Embryonic facial prominence (tissue), 1 donor: ENCODE measurements around the gene ADGRA3.

Source experiments
- DNase-seq: peaks from one replicate; pipeline ENCODE4 v3.0.0-alpha.2; 2016; ENCODE audit errors: extremely low spot score

The ADGRA3 gene

GRCh38 chr4:22508376-22508775, 7.5 kb downstream of the ADGRA3 start:
- DNase-seq = no peak

- DNase-seq = no peak
Observed at GRCh38 chr4:22504922-22505321, 10.9 kb downstream of the ADGRA3 start.

GRCh38 chr4:22504447-22504846, 11.4 kb downstream of the ADGRA3 start:
- no peak for DNase-seq

- DNase-seq = no peak
Observed at GRCh38 chr4:22502895-22503814, 12.7 kb downstream of the ADGRA3 start.

- no peak for DNase-seq
Observed at GRCh38 chr4:22501715-22502095, 14.2 kb downstream of the ADGRA3 start.

- no peak for DNase-seq
Observed at GRCh38 chr4:22500831-22501714, 14.8 kb downstream of the ADGRA3 start.

GRCh38 chr4:22500128-22500611, 15.7 kb downstream of the ADGRA3 start:
- DNase-seq = no peak

- DNase-seq = no peak
Observed at GRCh38 chr4:22498866-22499265, 17.0 kb downstream of the ADGRA3 start.

- DNase-seq = no peak
Observed at GRCh38 chr4:22496165-22496813, 19.6 kb downstream of the ADGRA3 start.

GRCh38 chr4:22493523-22493922, 22.3 kb downstream of the ADGRA3 start:
- no peak for DNase-seq

- no peak for DNase-seq
Observed at GRCh38 chr4:22492987-22493386, 22.9 kb downstream of the ADGRA3 start.

GRCh38 chr4:22491939-22492338, 23.9 kb downstream of the ADGRA3 start:
- DNase-seq = no peak

GRCh38 chr4:22490718-22491315, 25.0 kb downstream of the ADGRA3 start:
- no peak for DNase-seq

- DNase-seq = no peak
Observed at GRCh38 chr4:22488106-22488505, 27.8 kb downstream of the ADGRA3 start.

- no peak for DNase-seq
Observed at GRCh38 chr4:22487328-22487727, 28.5 kb downstream of the ADGRA3 start.

- no peak for DNase-seq
Observed at GRCh38 chr4:22486276-22486675, 29.6 kb downstream of the ADGRA3 start.

- no peak for DNase-seq
Observed at GRCh38 chr4:22485737-22486136, 30.1 kb downstream of the ADGRA3 start.

GRCh38 chr4:22483551-22483981, 32.3 kb downstream of the ADGRA3 start:
- DNase-seq = no peak

GRCh38 chr4:22482250-22483127, 33.4 kb downstream of the ADGRA3 start:
- DNase-seq = no peak

GRCh38 chr4:22480675-22481327, 35.1 kb downstream of the ADGRA3 start:
- no peak for DNase-seq
